Stomach (tissue), 4 donors: ENCODE measurements around the gene HDAC1.

Experiments
- CTCF ChIP-seq, 7 experiments: fragments of 450-650 bp in 4 of 7; fragments of 200-600 bp in 3 of 7; sonication (generic) in 3 of 7; IDR thresholded peaks; one replicate each; pipeline ENCODE4 v1.5.1; 2016 to 2019; ENCODE audit warnings: antibody characterized with exemption in 7 of 7, control low read depth in 2 of 7, mild to moderate bottlenecking in 1 of 7
- EP300 ChIP-seq: sonication (generic); formaldehyde crosslinking; IDR thresholded peaks from one replicate; pipeline ENCODE4 v1.6.1; 2017; ENCODE audit warnings: antibody characterized with exemption
- POLR2A ChIP-seq, 4 donors: fragments of 450-650 bp; IDR thresholded peaks; one replicate each; pipeline ENCODE4 v1.6.1; 2016; ENCODE audit warnings: antibody characterized with exemption in 4 of 4, control low read depth in 2 of 4, mild to moderate bottlenecking in 1 of 4, moderate library complexity in 1 of 4
- POLR2AphosphoS5 ChIP-seq, 3 donors: sonication (generic); formaldehyde crosslinking; IDR thresholded peaks; one replicate each; pipeline ENCODE4 v1.6.1; 2016; ENCODE audit warnings: antibody characterized with exemption in 3 of 3

DNA sequence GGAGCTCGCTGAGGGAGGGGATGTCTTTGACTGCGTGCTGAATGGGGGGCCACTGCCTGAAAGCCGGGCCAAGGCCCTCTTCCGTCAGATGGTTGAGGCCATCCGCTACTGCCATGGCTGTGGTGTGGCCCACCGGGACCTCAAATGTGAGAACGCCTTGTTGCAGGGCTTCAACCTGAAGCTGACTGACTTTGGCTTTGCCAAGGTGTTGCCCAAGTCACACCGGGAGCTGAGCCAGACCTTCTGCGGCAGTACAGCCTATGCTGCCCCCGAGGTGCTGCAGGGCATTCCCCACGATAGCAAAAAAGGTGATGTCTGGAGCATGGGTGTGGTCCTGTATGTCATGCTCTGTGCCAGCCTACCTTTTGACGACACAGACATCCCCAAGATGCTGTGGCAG, 71.8 kb downstream of the HDAC1 start:
- TF ChIP-seq CTCF (IDR thresholded peaks at IDR 0.05) (no peak), POLR2A (IDR thresholded peaks at IDR 0.05) (no peak), POLR2AphosphoS5 (IDR thresholded peaks at IDR 0.05) (no peak), EP300 (no peak)
